HL-60 (cell line): ENCODE measurements around the gene GALNT15.

ENCODE experiments used
- DNase-seq, 2 experiments: peaks; one replicate each; pipeline ENCODE4 v3.0.0-alpha.2; 2010 to 2020; ENCODE audit warnings: low read depth in 1 of 2, low spot score in 1 of 2
- H3K27ac ChIP-seq: fragments of 250-450 bp; sonication (Bioruptor Pico); replicated peaks from 2 replicates; pipeline ENCODE4 v1.5.1; 2020; ENCODE audit warnings: mild to moderate bottlenecking, moderate library complexity
- H3K27me3 ChIP-seq: fragments of 250-450 bp; sonication (Bioruptor Pico); 2 replicates; pipeline ENCODE4 v1.5.1; 2021; ENCODE audit warnings: mild to moderate bottlenecking, moderate library complexity; ENCODE audit not compliant: insufficient read depth, poor library complexity, severe bottlenecking
- H3K4me3 ChIP-seq: replicated peaks from 2 replicates; pipeline ENCODE4 v1.5.1; 2011; ENCODE audit warnings: mild to moderate bottlenecking, control low read depth, low read length; ENCODE audit not compliant: insufficient read depth
- GABPA ChIP-seq: IDR thresholded peaks from 2 replicates; pipeline ENCODE4 v1.6.1; 2012; ENCODE audit warnings: low read depth
- POLR2AphosphoS5 ChIP-seq: IDR thresholded peaks from 2 replicates; pipeline ENCODE4 v1.6.1; 2012; ENCODE audit warnings: low read depth
- REST ChIP-seq: IDR thresholded peaks from 2 replicates; pipeline ENCODE4 v1.6.1; 2012; ENCODE audit warnings: low read depth; ENCODE audit not compliant: insufficient replicate concordance
- SPI1 ChIP-seq: IDR thresholded peaks from 2 replicates; pipeline ENCODE4 v1.6.1; 2012; ENCODE audit warnings: low read depth, mild to moderate bottlenecking, borderline replicate concordance
- TF ChIP-seq, protein P1 (sequence below): IDR thresholded peaks from one replicate; pipeline ENCODE4 v1.5.1; 2011; ENCODE audit warnings: low read length, control low read depth, inconsistent platforms; ENCODE audit not compliant: insufficient read depth

Gene GALNT15

GRCh38 chr3:16200411-16200810, 25.9 kb downstream of the GALNT15 start:
- Histone ChIP-seq H3K4me3 (no peak overlapping the region), H3K27ac (no peak overlapping the region), H3K27me3 (no peaks in the 10 kb centered on the region)
- TF ChIP-seq, protein P1, sequence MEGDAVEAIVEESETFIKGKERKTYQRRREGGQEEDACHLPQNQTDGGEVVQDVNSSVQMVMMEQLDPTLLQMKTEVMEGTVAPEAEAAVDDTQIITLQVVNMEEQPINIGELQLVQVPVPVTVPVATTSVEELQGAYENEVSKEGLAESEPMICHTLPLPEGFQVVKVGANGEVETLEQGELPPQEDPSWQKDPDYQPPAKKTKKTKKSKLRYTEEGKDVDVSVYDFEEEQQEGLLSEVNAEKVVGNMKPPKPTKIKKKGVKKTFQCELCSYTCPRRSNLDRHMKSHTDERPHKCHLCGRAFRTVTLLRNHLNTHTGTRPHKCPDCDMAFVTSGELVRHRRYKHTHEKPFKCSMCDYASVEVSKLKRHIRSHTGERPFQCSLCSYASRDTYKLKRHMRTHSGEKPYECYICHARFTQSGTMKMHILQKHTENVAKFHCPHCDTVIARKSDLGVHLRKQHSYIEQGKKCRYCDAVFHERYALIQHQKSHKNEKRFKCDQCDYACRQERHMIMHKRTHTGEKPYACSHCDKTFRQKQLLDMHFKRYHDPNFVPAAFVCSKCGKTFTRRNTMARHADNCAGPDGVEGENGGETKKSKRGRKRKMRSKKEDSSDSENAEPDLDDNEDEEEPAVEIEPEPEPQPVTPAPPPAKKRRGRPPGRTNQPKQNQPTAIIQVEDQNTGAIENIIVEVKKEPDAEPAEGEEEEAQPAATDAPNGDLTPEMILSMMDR: no peak
- no peak for TF ChIP-seq REST
- TF ChIP-seq GABPA: no peak
- TF ChIP-seq POLR2AphosphoS5: no peak
- no peak for TF ChIP-seq SPI1
- no peak for DNase-seq

DNA sequence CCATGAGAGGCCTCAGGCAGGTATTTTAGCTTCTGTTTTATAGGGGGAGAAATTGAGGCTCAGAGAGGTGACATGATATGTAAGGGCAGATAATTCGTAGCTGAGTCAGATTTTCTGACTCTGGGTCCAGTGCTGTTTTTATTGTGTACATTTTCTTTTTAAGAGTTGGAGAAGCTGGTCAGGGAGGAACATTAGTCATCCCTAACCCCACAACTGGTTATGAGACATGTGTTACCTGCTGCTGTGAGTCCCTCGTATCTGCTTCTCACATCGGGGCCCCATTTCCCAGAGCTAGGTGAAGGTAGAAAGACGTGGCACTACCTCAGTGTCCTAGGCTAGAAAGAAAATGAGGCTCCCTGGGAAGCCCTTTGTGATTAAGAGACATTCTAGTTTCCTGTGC, 28.6 kb downstream of the GALNT15 start:
- no peak overlapping the region for H3K27ac ChIP-seq
- H3K4me3 ChIP-seq: no peak overlapping the region
- no peak for TF ChIP-seq GABPA
- no peak for TF ChIP-seq REST
- TF ChIP-seq SPI1: no peak
- DNase-seq: no peak
- H3K27me3 ChIP-seq: no peaks in the 10 kb centered on the region

DNA sequence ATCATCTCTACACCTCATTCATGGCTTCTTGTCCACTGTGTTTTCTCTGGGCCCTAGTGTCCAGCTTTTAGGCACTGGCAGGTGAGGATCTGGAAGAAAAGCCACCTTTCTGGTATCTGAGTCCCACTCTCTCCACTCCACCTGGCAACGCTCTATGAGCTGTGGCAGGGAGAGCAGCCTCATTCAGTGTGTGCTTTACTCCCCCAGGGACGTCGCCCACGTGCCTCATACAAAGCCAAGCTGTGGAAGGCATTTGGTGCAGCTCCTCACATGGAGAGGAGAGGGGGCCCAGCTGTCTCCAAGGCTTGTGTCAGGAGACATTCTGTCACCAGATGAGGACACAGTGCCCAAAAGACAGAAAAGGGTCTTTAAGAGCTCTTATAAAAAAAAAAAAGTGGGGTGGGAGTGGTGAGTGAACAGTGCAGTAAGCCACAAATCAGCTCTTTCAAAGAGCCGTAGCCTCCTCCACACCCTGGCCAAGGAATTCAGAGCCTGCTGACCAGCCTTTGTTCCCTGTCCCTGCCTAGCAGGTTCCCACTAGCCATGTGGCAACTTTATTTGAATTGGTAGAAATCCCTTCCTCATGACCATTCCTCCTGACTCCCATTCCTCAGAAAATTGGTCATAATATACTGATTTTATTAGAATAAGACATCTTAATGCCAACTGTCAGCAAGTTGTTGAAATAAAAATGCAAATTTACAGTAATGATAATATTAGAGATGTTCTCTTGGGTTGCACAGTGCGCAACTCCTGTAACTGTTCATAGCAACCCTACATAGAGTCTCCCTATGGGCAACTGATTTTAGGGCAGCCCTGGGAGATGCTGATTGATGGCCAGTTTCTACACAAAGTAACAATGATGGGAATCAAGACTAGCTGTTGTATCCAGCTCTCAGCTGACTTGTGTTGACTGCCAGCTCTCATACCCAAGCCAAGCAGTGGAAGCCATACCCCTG, 29.5 kb downstream of the GALNT15 start:
- TF ChIP-seq, protein P1: no peak
- TF ChIP-seq GABPA: no peak
- TF ChIP-seq POLR2AphosphoS5: no peak
- no peak for TF ChIP-seq REST
- no peak for TF ChIP-seq SPI1
- DNase-seq: no peak
- Histone ChIP-seq H3K4me3 (no peak overlapping the region), H3K27ac (no peak overlapping the region), H3K27me3 (no peaks in the 10 kb centered on the region)
